Duodenal mucosa (tissue), 2 donors: ENCODE results near the gene MAD1L1.
"Not testable (repeated sequence)": the region's sequence is repeated elsewhere in the genome, so short reads cannot be mapped to it uniquely, and the experiment has no call there.

Experiments used
- H3K27ac ChIP-seq: one replicate; pipeline ENCODE4 v1.7.0; 2013; ENCODE audit warnings: low read depth, low read length
- H3K27me3 ChIP-seq, 2 donors: one replicate each; pipeline ENCODE4 v1.7.0; 2013; ENCODE audit warnings: low read length in 2 of 2, control low read depth in 1 of 2; ENCODE audit not compliant: insufficient read depth in 2 of 2, control insufficient read depth in 1 of 2
- H3K36me3 ChIP-seq, 2 donors: one replicate each; pipeline ENCODE4 v1.7.0; 2013; ENCODE audit warnings: low read length in 2 of 2, control low read depth in 1 of 2; ENCODE audit not compliant: insufficient read depth in 2 of 2, control insufficient read depth in 1 of 2
- H3K4me1 ChIP-seq, 2 donors: one replicate each; pipeline ENCODE4 v1.7.0; 2013; ENCODE audit warnings: low read length in 2 of 2, control low read depth in 1 of 2; ENCODE audit not compliant: insufficient read depth in 2 of 2, control insufficient read depth in 1 of 2
- H3K4me3 ChIP-seq, 2 donors: one replicate each; pipeline ENCODE4 v1.7.0; 2013; ENCODE audit warnings: low read length in 2 of 2, low read depth in 1 of 2
- H3K9ac ChIP-seq, 2 donors: one replicate each; pipeline ENCODE4 v1.7.0; 2013; ENCODE audit warnings: low read length in 2 of 2, low read depth in 1 of 2
- H3K9me3 ChIP-seq, 2 donors: one replicate each; pipeline ENCODE4 v1.7.0; 2013; ENCODE audit warnings: low read length in 2 of 2, control low read depth in 1 of 2; ENCODE audit not compliant: control insufficient read depth in 1 of 2

The MAD1L1 gene

DNA sequence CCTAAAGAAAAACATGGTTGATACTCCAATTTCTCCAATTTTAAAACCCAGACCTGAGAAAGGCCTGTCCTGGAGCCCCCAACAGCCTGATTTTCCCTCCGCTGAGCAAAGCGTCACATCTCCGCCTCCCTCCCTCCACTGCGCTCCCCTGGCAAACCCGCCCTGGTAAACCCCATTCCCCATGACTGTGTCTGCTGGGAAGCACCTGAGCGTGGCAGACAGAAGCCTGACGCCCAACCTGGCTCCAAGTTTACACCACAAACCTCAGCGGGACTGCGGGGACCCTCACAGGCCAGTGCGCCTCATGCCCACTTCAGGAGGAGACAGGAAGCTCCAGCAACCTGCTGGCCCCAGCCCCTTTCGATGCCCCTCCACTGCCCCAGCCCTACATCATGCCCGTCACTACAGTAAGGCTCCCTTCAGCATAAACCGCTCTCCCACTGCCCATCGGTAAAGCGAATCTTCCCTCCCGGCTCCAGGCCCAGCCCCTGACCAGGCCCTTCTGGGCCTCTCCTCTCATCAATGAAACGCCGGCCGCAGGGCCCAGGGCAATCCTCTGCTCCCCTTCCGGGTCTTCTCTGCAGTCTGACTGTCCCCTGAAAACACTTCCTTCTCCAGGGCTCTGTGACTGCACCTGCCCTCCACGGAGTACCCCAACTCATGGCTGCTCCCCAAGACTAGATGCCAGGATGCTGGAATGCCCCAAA lies 233.3 kb downstream of the MAD1L1 start:
- Histone ChIP-seq H3K4me3 (no peak overlapping the region), H3K9me3 (no peaks in the 10 kb centered on the region), H3K9ac (no peak overlapping the region), H3K36me3 (no peaks in the 10 kb centered on the region), H3K27ac (no peak overlapping the region), H3K4me1 (no peaks in the 10 kb centered on the region), H3K27me3 (no peaks in the 10 kb centered on the region)

DNA sequence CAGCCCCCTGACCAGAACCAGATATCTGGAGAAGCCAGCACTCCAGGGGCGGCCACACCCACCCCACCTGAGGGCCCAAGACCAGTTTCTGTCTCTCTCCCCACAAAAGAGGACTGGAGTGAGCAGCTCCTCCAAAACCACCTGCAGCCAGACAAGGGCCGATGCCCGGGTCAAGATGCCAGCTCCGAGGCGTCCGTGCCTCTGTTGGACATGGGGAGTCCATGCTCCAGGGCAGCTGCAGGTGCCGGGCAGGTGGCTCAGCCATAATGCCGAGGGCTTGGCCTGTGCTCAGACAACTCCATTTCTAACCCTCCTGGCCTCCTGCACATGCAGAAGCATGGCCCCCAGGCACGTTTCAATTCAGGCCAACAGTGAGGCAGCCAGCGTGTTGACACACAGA lies 234.6 kb downstream of the MAD1L1 start:
- H3K27ac ChIP-seq = no peak overlapping the region
- H3K4me3 ChIP-seq = no peak overlapping the region
- H3K27me3 ChIP-seq = no peaks in the 10 kb centered on the region
- H3K9me3 ChIP-seq = no peaks in the 10 kb centered on the region
- H3K36me3 ChIP-seq = no peaks in the 10 kb centered on the region
- H3K4me1 ChIP-seq = peaks cover 5 to 7% of the 10 kb centered on the region in 2 donors
- H3K9ac ChIP-seq = no peak overlapping the region

DNA sequence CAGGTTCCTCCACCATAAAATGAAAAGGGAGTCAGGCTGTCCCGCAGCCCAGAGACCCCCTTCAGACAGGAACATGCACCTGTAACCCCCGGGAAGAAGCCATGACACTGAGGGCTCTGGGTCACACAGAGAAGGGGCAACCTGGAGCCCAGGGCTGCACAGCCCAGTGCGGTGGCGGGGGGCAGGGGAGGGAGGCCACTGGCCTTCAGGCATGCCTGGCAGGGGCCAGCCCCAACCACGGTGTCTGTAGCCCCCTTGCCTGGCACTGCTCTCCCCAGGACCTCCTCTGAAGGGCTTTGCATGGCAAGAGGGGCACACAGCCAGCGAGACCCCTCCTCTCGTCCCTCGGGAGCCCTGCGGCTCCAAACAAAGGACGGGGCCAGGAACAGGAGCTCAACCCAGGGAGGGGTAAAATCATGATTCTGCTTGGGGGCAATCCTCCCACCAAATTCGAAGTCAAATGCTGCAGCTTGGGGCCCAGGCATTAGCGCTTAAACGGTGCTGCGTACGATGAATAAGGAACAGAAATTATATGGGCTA lies 235.1 kb downstream of the MAD1L1 start:
- peaks cover 5 to 9% of the 10 kb centered on the region in 2 donors for H3K4me1 ChIP-seq

DNA sequence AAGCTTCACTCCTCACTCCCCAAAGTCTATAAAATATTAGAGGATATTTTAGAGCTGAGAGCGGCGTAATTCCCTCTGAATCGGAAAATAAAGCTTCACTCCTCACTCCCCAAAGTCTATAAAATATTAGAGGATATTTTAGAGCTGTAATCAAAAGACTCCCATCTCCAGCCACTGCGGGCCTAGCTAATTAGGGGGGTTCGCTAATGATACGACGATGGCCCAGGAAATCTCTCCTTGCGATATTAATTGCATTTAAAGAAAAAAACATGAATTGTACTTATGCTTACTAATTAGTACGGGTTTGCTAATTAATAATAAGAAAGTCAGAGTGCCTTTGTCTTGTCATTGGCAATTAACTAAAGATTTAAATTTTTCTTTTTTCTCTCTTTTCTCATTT lies 235.9 kb downstream of the MAD1L1 start:
- H3K9ac ChIP-seq = no peak overlapping the region
- H3K27me3 ChIP-seq = no peaks in the 10 kb centered on the region
- no peak overlapping the region for H3K27ac ChIP-seq
- peaks cover 5 to 9% of the 10 kb centered on the region in 2 donors for H3K4me1 ChIP-seq
- no peaks in the 10 kb centered on the region for H3K36me3 ChIP-seq
- H3K4me3 ChIP-seq = no peak overlapping the region
- no peaks in the 10 kb centered on the region for H3K9me3 ChIP-seq

More for the DNA sequence above, 235.1 kb downstream of the MAD1L1 start:
- Histone ChIP-seq H3K27ac (no peak overlapping the region), H3K36me3 (no peaks in the 10 kb centered on the region), H3K9me3 (no peaks in the 10 kb centered on the region), H3K9ac (no peak overlapping the region), H3K27me3 (no peaks in the 10 kb centered on the region), H3K4me3 (no peak overlapping the region)

DNA sequence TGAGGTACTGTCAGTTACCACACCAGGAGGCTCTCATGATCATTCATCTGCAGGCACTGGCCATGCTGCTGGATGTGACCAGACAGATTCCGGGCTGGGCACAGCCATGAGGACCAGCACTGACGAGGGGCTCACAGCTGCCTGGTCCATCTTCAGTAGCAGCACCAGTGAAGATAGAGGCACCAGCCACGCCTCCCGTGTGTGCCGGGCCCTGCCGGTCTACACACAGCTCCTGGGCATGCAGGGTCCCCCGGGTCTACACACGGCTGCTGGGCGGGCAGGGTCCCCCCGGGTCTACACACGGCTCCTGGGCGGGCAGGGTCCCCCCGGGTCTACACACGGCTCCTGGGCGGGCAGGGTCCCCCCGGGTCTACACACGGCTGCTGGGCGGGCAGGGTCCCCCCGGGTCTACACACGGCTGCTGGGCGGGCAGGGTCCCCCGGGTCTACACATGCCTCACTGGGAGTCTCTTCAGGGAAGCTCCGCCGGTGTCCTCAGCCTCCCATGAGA lies 236.8 kb downstream of the MAD1L1 start:
- not testable (repeated sequence) for H3K27ac ChIP-seq, H3K4me3 ChIP-seq, H3K9me3 ChIP-seq, H3K27me3 ChIP-seq, H3K36me3 ChIP-seq, H3K9ac ChIP-seq, H3K4me1 ChIP-seq

DNA sequence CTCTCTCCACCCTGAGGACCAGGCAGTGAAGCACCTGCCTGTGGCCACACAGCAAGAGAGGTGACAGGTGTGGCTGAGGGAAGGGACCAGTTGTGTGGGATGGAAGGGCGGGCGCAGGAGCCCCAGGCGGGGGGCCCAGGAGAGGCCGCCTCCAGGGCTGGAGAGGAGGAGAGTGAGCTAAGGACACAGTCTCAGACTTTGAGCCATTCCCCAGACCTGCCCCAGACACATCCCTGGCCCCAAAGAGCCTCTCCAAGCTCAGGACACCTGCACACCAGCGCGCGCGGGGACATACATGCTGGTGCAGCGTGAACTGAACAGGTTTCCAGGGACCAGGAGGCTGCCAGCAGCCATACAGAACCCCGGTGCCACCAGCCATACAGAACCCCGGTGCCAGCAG lies 237.3 kb downstream of the MAD1L1 start:
- Histone ChIP-seq H3K4me3 (no peak overlapping the region), H3K27ac (no peak overlapping the region), H3K9ac (no peak overlapping the region), H3K9me3 (no peaks in the 10 kb centered on the region), H3K4me1 (peaks cover 5 to 9% of the 10 kb centered on the region in 2 donors), H3K36me3 (no peaks in the 10 kb centered on the region), H3K27me3 (no peaks in the 10 kb centered on the region)

DNA sequence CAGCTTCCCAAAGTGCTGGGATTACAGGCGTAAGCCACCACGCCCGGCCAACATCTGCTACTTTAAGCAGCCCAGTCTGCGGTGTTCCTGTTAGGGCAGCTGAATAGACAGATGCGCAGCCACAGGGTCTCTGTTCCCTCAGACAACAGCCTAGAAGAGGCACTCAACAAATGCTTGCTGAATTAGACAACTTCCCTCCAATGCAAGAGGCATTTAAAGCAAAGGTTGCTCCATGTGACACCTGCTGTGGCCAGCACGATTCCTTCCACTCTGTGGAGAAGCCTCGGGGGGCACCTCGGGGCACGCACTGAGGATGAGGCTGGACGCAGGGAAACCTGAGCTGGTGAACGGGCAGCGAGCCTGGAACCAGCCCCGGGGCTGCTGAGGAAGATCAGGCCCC lies 237.8 kb downstream of the MAD1L1 start:
- peaks cover 5 to 9% of the 10 kb centered on the region in 2 donors for H3K4me1 ChIP-seq
- H3K36me3 ChIP-seq = no peaks in the 10 kb centered on the region
- H3K9me3 ChIP-seq = no peaks in the 10 kb centered on the region
- no peak overlapping the region for H3K9ac ChIP-seq
- H3K27me3 ChIP-seq = no peaks in the 10 kb centered on the region
- H3K4me3 ChIP-seq = no peak overlapping the region
- H3K27ac ChIP-seq = no peak overlapping the region

DNA sequence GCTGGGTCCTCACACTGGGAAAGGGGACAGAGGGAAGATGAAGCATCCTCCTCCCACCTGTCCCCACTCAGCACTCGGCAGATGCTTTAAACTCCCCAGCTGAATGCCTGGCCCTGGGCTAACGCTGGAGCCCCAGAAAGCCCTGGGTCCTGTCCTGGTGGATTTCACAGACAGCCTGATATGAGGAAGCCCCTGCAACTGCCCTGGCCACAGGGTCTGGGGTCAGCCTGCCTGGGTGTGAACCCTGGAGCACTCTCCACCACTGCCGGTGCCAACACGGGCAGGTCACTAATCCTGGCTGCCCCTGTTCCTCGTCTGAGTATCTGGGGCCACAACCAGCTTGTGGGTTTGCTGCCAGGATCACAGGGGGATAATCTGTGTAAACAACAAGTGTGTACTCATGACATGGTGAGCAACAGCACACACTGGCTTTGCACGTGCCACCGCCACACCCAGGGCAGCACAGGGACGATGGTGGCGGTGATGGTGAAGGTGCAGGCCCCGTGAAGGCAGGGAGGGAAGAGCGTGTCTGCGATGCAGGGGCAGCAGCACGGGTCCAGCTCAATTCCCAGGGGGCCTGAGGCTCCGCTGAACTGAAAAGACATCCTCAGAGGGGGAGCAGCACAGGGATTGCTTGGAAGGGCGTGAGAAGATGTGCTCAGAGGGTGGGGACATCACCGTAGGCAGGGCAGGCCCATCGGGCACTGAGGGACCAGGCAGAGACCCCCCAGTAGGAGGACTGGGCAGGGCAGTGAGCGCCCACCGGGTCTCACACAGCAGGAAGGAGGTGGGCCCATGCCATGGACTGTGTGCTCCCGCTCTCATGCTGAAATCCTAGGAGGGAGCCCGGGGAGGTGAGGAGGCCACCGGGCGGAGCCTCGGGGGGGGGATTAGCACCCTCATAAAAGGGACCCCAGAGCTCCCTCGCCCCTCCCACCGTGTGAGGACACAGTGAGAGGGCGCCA lies 238.7 kb downstream of the MAD1L1 start:
- Histone ChIP-seq H3K27me3 (no peaks in the 10 kb centered on the region), H3K36me3 (no peaks in the 10 kb centered on the region), H3K4me3 (no peak overlapping the region), H3K9ac (no peak overlapping the region), H3K9me3 (no peaks in the 10 kb centered on the region), H3K27ac (no peak overlapping the region), H3K4me1 (peaks cover 5 to 9% of the 10 kb centered on the region in 2 donors)

DNA sequence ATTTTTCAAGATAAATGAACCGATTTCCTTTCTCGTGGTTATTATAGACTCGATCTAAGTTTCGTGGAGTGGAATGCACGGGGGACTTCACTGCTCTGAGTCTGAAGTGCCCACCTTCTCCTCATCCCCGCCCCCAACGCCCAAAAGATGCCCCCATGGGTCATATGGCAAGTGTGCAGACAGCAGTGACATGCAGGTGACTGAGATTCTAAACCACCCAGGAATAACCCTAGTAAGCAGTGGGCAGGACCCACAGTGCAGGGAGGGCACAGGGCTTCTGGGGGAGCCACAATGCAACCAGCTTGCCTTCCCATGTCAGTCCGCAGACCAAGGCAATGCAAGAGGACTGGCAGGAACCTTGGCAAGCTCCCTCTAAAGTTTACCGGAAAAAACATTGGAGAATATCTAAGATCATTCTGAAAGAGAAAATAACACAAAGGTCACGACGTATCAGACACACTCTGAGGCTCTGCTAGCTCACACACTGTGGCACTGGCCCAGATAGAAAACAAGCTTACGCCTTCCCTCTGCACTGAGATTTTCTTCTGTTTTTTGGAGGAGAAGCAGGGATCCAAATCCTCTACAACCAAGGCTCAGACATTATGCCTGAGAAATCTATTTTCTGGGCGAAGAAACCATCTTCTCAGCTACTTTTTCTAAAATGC lies 239.6 kb downstream of the MAD1L1 start:
- Histone ChIP-seq H3K9ac (no peak overlapping the region), H3K27me3 (no peaks in the 10 kb centered on the region), H3K9me3 (no peaks in the 10 kb centered on the region), H3K36me3 (no peaks in the 10 kb centered on the region), H3K4me3 (no peak overlapping the region), H3K27ac (no peak overlapping the region), H3K4me1 (peaks cover 5 to 9% of the 10 kb centered on the region in 2 donors)
